Suppressor macrophage treated with lipopolysaccharide for 1 hour (primary cell): Measurements from ENCODE around the gene ZNF366.
"Not testable (repeated sequence)": the region's sequence is repeated elsewhere in the genome, so short reads cannot be mapped to it uniquely, and the experiment has no call there.

Source experiments
- DNase-seq, 3 donors: peaks; one replicate each; pipeline ENCODE4 v3.0.0-alpha.2; 2020 to 2022

Gene ZNF366

GRCh38 chr5:72436796-72437471 is 70.3 kb downstream of the ZNF366 start:
- DNase-seq = no peak

- DNase-seq = no peak
Measured at GRCh38 chr5:72434781-72435437, 72.3 kb downstream of the ZNF366 start.

- DNase-seq = no peak
Measured at GRCh38 chr5:72434056-72434780, 73.0 kb downstream of the ZNF366 start.

DNA sequence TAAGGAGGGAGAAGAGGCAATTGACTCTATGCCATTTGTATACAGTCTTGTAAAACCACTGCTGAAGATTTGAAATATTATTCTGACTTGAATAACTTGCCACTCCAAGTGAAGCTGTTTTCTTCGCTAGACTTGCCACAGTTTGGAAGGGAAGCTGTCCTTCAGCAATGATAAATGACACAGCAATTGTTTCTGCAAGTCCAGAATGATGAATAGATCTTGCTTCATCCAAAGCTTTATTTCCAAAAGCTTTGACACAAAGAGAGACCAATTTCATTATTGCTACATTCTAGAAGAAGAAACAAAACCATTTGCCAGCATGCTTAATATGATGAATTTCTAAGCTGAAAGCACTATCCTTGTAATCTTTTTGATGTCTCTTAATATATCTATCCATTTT is 73.7 kb downstream of the ZNF366 start:
- DNase-seq = peak; percentile 18 to 57 (median 44)

DNA sequence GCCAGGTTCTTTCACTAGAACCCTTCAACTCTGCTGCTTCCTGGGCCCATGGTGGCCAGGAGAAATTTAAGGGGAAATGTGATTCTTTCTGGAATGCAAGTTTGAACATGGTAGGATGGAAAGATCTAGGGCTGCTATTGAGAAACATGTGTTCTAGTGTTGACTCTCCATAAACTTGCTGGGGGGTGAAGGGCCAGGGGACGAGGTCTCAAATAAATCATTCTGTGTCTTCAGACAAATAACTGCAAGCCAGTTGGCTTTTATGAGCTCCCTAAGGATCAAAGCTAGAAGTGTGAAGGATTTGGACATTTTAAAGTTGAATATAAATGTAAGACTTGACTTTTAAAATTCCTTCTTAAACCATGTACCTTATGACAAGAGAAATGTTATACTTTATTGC is 78.5 kb downstream of the ZNF366 start:
- DNase-seq = no peak

DNA sequence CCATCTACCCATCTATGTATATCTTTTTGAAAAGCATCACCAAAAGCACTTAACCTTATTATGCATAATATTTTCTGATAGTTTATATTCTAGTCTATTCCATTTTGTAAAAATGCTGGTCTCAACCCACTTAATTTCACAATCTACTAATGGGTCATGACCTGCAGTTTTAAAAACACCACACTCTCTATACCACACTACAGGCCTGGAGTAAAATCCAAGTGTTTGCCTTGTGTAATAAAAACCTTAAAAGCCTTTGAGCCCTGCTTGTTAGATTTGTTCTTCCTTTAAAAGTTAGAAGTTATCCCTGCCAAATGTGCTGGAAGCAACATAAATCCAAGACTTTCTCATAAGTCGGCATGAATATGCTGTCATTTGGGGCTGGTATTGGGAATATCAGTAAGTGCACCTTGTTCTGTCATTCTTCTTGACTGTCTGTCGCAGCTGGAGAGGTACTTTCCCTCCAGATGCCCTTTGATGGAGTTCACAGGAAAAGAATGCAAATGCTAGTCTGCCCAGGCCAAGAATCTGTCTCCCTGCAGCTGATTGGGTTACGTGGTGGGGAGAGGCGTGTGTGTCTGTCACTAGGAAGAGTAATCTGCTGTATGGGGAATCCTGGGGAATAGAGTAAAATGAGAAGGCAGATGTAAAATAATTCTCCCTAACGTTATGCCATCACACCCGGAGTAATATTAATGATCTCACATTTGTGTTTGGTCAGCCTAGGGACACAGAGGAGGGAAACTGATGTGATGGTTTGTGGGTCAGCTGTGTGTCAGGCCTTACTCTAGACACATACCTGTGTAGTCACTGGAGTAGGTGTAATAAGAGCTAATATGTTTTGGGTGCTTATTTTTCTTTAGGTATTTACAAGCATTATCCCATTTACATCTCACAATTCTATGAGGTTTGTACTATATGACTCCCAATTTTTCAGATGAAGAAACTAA is 79.4 kb downstream of the ZNF366 start:
- no peak for DNase-seq

DNA sequence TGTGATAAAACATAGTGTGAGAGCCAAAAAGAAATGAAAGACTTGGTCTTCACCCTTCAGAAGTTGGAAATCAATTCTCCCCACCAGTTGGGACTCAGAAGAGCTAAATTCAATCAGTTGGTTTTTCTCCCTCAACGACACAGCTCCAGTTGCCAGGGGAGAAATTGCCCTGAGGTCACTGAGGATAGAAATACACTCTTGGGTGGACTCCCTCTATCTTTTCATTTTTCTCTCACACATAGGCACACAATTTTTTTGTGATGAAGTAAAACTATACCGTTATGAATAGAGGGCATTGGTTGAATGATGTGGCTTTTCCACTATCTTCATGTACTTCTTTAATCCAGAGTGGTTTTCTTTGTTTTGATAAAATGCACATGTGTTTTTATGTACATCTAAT is 80.2 kb downstream of the ZNF366 start:
- DNase-seq = no peak

GRCh38 chr5:72426019-72426418 is 81.2 kb downstream of the ZNF366 start:
- no peak for DNase-seq

DNA sequence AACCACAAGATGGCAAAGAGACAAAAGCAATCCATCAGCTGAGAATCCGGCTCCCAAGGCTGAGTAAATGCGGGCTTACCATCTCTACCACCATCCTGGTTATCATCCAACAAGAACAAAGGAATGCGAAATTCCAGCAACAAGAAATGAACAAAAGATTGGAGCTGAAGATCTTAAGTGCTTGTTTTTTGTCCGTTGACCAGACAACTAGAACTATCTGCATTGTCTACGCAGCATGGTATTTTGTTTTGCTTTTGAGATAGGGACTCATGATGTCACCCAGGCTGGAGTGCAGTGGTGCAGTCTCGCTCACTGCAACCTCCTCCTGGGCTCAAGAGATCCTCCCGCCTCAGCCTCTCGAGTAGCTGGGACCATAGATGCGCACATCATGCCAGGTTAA is 88.9 kb downstream of the ZNF366 start:
- no peak for DNase-seq

DNA sequence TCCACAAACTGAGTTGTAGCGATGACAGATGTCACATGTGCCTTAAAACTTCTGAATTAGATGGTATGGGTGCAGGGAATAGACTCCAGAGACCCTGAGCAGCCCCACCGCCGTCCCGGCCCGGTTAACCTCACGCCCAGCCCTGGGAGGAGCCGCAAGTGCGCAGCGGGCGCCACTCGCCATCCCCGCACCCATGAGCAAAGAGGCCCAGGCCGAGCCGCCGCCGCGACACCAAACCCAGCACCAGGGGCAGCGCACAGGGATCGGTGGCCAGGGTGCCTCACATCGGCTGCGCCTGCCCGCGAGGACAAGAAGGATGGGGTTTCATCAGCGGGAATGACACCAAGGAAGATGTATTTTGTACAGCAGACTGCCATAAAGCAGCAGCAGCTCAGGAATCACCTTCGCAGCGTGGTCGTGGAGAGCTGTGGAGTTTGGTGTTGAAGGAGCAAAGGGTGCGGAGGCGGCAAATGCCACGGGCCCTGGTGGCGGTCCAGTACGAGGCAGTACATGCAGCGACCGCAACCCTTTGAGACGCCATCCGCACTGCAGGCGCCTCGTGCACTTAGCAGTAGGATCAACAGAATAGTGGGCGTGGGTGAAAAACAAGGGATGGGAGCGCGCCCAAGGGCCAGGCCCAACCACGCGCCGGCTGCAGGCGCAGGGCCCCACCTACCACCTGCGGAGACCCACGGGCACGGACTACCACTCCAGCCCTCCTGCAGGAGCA is 89.7 kb downstream of the ZNF366 start:
- no peak for DNase-seq

DNA sequence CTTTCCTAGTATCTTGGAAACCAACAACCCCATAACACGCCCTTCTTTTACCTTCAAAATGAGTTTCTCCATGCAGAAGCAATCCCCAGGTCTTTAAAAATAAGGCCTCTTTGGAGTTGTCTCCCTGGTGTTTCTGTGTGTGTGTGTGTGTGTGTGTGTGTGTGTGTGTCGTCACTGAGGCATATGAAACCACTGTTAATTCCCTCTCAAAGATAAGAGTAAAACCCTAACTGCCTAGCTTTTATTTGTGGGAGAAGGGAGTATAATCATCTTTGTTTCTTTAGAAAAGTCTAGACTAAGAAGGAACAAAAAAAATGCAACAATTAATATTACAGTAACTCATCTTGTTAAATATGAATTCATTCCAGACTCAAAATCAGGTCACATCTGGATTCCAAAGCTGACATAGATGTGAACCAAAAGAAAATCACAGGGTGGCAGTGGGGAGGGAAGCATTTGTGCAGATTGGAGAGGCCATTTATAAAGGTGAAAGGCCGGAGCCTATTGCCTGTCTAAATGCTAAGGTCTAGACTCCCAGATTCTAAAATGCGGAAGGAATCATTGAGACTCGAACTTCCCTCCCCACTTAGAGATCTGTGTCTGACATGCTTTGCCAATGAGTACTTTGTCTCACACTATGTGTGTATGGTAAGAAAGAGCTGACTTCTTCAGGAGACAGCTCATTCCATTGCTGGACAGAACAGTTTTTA is 91.4 kb downstream of the ZNF366 start:
- no peak for DNase-seq

DNA sequence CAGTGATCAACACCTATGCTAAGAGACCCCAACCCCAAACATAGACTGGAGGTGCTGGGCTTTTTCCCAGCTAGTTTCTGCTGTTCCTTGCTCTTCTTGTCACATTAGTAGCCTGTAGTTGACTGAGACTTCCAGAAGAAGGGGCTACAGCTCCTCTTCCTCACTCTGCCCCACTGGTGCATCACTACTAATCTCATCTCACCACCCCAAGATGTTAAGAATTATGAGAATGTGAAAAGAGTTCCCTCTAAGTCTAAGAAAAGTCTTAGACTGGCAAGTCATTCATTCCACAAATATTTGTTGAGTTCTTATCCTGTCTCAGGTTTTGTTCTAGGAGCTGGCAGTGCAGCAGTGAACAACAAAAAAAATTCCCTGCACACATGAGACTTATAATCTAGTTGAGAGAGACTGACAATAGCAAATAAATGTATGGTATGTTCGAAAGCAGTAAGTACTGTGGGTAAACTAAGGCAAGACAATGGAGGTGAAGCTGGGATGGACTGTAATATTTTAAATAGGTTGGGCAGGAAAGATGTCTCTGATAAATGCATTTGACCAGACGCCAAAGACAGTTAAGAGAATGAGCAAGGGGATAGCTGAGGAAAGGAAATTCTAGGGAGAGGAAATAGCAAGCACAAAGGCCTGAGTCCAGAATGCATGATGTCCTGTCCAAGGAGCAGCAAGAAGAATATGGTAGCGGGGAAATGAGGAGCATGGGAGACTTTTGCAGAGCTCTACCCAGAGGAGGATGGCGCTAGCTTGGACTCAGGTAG is 94.7 kb downstream of the ZNF366 start:
- DNase-seq = no peak

GRCh38 chr5:72410688-72411295 is 96.4 kb downstream of the ZNF366 start:
- no peak for DNase-seq

GRCh38 chr5:72408603-72409002 is 98.6 kb downstream of the ZNF366 start:
- DNase-seq = peak in 2 of 3 donors; percentile 45 to 49

DNA sequence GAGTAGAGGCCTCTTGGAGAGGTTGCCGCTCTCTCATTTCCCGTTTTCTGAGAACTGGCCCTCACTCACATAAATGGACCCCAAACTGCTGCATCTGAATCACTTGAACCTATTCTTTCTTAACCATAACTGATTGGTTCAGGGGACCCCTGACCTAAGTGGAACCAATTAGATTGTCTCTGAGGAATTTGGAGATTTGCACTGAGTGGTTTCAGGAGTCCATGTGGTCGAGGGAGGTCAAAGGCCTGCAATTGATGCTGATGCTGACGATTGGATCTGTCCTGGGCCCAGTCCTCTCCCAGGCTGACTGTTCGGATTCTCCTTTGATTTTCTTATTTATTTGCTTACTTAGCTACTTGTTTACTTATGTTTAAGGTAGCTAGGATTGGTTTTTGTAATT is 99.1 kb downstream of the ZNF366 start:
- no peak for DNase-seq

- DNase-seq = peak; percentile 56 to 72 (median 64)
Measured at GRCh38 chr5:72407541-72407940, 99.7 kb downstream of the ZNF366 start.

DNA sequence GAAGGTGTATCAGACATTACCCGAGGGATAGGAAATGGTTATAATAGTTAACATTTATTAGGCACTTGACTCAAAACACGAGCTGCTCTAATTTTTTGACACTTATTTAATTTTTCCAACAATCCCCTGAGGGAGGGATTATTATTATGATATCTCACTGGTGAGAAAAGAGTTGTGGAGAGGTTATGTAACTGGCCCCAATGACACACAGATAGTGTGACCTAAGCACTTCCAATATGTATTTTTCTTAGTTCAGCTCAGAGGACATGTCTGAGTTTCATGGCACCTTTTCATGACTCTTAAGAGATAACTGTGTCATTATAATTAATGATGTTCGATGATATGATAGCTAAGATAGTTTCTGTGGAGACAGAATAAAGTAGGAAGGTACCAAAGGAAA is 100.1 kb downstream of the ZNF366 start:
- DNase-seq = no peak

- DNase-seq = not testable (repeated sequence)
Measured at GRCh38 chr5:72404771-72405170, 102.4 kb downstream of the ZNF366 start.

DNA sequence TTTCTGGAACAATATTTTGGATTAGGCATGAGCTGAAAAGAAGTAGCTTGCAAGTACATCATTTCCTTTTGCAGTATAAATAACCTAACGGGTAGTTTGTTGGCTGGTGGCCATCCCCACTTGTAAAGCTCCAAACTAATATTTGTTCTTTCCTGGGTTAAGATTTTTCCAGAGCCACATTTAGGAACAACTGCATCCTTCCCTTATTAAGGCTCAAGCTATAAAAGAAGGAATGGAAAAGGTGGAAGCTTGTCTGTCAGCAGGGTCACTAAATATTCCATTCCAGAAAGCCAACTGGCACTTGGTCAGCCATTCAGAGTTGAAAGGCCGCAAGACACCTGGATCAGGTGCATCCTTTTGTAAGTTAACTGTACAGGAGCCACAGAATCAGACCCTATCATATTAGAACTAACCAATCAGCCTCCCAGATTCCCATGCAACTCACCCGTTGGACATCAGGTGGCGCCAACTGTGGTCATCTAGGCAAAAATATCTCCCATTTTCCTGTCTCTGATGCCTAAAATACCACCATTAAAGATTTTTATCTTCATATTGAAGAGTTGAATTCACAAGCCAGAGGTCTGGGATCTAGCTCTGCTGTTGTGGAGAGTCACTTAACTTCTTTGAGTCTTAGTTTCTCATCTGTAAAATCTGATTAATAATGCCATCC is 104.1 kb downstream of the ZNF366 start:
- no peak for DNase-seq
